GM21381 (cell line): ENCODE results near the gene GNS.
"Not testable (repeated sequence)": the region's sequence is repeated elsewhere in the genome, so short reads cannot be mapped to it uniquely, and the experiment has no call there.

Experiments used
- ATAC-seq: cut with Tn5 transposase; IDR thresholded peaks from one replicate; pipeline ENCODE4 v1.9.1; 2021; ENCODE audit warnings: mild to moderate bottlenecking, moderate library complexity; ENCODE audit not compliant: unreplicated experiment

Gene GNS

DNA sequence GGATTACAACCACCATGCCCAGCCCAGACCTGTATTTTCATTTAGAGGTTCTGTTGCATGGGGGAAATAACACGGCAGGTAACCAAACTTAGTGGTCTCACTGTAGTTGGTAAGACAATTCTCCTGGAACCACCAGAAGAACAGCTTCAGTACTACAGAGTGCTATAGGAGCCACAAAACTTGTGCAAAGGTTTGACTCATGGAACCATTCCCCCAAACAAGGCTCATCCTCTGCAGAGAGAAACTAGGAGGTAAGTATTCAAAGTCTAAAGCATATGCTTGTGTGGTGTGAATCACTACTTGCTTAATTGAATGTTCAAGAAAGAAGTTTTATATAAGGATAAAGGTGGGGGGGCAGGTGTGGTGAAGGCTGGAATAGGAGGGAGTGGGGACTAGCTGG, 58.7 kb downstream of the GNS start:
- ATAC-seq: no peak

DNA sequence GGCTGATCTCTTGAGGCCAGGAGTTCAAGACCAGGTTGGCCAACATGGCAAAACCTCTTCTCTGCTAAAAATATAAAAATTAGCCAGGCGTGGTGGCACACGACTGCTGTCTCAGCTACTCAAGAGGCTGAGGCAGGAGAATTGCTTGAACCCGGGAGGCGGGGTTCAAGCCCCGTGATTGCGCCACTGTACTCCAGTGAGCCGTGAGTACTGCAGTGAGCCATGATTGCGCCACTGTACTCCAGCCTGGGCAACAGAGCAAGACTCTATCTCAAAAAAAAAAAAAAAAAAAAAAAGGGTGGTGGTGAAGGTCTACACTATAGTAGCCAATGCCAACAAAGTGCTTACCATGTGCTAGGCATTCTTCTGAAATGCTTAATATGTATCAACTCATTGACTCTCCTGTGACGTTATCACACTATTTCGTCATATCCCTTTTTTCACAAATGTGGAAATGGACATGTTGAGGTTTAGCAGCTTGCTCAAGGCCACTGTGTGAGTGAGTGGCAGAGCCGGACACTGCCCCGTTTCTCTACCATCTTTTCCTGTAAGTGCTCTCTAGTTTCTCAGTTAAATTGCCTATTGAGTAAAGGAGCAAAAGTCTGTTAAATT, 59.6 kb downstream of the GNS start:
- no peak for ATAC-seq

DNA sequence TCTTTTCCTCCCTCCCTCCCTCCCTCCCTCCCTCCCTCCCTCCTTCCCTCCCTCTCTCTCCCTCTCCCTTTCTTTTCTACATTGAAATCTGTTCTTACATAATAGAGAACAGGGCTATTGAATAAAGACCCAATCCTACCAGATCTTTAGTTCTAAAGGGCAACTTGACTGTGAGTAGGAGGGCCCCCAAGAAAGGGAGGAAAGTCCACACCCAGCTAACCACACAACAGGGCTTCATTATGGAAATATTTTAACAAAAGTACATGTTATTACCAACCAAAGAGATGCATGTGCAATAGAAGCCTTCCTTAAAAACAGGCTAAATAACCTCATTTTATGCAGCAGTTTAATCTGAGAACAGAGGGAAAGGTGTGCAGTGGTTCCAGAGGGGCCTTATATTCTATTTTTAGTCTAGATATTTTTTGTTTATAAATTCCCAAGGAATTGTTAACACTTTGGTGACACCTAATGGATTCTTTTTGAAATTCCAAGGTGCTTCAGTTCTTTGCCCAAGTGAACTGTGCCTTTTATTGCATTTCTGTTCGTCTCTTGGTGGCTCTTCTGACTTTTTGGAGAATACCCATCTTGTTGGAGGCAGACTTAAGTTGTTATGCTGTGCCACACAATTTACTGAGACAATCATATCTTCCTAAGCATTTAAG, 63.0 kb downstream of the GNS start:
- ATAC-seq: no peak

DNA sequence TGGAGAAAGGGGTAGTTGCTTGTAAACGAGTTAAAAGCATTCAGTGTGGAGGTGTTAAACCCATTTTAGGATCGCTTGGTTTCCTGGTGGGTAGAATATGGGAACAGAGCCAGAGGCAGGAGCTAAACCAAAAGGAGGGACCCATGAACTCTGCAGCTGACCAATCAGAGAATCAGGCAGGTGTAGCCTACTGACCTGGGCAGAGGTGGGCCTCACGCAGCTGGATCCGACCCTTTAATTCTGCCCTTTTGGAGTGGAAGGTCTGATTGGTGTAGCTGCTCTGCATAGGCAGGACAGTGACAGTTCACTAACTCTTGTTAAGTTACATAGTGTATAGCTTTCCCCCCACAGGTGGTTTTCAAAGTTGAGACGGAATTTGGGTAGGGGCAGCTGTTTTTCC, 63.7 kb downstream of the GNS start:
- no peak for ATAC-seq

DNA sequence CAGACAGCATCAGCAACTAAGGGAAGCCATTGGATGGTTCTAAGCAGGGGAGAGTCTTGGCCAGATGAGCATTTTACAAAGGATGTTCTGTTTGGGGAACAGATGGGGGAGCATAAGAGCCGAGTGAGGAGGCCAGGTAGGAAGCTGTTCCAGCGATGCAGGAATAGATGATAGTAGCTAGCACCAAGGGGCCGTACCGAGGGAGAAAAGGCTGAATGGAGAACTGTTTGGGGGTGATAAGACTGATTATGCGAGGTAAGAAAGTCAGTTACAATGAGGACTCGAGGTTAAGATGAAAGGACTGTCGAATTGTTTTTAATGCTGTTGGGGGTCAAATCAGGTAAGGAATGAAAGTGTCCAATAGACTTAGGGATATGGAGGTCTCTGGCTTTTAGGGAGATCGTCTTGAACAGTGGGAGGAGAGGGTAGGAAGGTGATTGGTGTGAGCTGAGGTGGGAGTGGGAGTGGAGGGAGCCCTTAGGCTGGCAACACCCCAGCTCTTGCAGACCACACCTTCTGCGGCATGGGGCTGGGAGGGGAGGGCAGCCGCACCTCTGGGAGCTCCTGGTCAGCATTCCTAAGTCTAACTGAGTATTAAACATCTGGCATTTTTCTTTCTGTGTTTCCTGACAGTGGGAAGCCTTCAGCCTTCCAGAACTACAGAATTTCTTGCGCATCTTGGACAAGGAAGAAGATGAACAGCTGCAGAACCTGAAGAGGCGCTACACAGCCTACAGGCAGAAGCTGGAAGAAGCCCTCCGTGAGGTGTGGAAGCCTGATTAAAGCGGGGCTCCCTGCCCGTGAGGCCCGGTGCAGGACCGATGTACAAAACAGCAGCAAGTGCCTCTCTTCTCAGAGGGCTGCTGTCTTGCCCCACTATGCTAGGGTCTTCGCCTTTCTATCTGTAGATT, 64.8 kb downstream of the GNS start:
- no peak for ATAC-seq

DNA sequence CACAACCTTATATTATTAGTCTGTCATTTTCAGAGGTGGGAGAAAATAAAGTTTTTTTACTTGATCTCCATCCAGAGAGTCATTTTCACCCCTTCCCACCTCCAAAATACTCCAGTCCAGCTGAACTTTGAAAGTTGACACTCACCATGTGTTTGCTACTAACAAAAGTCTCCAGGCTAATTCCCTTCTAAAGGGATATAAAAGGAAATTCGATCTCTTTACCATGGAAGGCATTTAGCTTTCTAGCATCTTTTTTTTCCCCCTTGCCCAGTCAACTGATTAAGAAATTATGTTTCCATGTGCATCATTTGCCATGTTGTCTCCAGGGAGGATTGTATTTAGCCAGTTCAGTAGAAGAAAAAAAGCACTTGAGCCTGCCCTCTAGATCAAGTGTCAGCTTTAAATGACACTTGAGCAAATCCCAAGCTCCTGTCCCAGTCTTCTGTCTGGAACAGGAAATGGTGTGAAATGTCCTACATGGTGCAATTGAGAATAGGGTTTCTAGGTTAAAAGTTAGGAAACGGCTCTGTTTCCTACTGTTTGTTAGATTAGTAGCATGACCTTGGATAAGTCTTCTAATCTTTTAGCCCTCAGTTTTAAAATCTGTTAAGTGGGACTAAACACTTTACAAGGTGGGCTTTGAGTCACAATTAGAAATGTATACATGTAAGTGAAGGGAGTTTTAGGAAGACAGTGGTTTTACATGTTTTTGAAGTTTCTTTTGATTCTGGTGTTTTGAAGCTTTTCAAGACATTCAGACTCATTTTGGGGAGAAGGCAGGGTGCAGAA, 67.2 kb downstream of the GNS start:
- no peak for ATAC-seq

DNA sequence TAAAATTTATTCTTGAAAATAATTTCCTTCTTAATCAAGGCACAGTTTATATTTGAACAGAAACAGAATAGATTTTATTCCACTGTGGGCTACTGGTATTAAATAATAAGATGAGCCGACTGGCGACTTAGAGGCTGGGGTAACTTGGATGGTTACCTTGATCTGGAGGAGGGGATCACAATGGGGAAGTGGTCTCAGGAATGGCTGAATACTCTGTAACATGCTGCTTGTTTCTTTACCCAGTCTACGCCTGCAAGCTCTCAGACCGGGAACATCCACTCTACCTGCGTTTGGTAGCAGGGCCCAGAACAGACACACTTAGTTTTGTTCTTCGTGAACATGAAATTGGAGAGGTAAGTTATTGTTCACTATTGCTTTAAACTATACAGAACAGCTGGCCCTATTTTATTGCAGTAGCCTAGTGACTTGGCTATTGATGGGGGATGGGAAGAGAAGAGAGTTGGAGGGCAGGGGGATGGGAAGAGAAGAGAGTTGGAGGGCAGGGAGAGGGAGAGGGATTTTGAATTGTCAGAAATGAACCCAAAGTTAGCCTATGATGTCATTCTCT, 67.9 kb downstream of the GNS start:
- no peak for ATAC-seq

DNA sequence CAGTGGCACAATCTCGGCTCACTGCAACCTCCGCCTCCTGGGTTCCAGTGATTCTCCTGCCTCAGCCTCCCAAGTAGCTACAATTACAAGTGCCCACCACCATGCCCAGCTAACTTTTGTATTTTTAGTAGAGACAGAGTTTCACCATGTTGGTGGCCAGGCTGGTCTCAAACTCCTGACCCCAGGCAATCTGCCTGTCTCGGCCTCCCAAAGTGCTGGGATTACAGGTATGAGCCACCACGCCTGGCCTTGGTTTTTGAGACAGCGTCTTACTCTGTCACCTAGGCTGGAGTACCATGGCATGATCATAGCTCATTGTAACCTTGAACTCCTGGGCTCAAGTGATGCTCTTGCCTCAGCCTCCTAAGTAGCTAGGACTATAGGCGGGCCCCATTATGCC, 69.0 kb downstream of the GNS start:
- not testable (repeated sequence) for ATAC-seq

DNA sequence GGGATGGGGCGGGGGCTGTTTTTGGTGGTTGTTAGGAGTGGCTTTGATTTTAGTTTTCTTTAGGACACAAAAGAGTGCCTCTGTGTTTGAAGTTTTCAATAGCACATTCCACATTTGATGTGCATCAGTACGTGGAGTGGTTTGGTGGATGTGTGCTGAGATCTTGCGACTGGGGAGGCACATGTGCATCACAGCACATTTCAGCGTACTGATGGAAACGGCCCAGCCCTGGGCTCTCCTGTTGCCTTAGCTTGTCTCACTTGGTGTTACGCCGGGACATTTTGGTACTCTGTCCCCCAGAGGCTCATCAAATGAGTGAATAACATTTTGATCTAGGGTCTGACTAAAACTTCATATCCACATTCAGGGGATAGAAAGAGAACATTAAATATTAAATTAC, 70.5 kb downstream of the GNS start:
- ATAC-seq: no peak

DNA sequence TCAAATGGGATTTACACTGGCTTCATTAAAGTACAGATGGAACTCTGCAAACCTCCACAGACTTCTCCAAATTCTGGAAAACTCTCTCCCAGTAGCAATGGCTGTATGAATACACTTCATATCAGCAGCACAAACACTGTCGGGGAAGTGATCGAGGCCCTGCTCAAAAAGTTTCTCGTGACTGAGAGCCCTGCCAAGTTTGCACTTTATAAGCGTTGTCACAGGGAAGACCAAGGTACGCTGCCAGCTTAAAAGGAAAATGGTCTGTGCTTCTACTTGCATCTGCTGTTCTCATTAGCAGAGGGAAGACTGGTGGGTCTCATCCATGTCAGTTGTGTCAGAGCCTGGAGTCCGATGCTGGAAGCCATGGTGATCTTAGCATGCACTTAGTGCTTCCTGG, 71.0 kb downstream of the GNS start:
- no peak for ATAC-seq

DNA sequence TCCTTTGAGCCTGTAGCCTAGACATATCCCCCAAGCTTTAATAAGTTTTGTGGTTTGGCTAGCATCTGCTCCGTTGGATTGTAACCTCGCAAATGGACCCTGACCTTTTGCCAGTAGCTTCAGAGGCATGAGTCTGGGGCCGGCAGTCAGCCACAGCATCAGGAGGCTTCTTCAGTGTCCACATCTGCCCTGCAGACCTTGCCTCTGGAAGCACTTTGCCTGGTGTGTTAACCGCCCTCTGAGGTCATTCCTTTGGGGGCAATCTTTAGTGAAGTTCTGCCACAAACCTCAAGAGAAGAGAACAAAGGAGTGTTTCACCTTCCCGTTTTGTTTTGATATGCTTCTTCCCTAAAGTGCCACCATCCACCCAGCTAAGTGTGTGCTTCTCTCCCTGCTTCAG, 71.4 kb downstream of the GNS start:
- no peak for ATAC-seq

DNA sequence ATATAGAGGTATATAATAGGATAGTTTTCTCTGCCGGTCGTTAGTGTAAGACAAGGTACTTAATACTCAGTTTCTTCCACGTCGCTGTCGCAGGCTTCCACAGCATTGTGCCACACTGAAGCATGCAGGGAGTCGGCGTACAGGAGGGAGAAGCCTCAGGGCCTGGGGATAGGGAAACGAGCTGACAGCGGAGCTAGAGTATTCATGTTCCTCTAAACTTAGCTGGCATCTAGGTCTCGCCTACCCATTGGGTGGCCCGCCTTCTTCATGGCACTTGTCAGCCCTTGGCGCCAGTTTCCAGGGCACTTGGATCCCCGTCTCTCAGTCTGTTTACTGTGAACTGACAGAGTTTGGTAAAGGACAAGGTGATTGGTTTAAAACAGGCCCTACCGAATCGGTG, 73.6 kb downstream of the GNS start:
- ATAC-seq: no peak

DNA sequence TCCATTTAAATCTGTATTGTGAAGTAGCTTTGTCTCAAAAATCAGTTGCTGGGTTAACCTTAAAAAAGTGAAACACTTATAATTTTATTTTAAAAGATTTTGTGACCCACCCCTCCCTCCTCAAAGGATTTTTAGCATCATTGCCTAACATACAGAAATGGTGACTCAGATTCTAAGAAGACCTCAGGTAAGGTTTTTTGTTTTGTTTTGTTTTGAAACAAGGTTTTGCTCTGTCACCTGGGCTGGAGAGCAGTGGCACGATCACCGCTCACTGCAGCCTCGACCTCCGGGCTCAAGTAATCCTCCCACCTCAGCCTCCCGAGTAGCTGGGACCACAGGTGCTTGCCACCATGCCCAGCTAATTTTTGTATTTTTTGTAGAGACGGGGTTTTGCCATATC, 74.2 kb downstream of the GNS start:
- ATAC-seq: no peak

DNA sequence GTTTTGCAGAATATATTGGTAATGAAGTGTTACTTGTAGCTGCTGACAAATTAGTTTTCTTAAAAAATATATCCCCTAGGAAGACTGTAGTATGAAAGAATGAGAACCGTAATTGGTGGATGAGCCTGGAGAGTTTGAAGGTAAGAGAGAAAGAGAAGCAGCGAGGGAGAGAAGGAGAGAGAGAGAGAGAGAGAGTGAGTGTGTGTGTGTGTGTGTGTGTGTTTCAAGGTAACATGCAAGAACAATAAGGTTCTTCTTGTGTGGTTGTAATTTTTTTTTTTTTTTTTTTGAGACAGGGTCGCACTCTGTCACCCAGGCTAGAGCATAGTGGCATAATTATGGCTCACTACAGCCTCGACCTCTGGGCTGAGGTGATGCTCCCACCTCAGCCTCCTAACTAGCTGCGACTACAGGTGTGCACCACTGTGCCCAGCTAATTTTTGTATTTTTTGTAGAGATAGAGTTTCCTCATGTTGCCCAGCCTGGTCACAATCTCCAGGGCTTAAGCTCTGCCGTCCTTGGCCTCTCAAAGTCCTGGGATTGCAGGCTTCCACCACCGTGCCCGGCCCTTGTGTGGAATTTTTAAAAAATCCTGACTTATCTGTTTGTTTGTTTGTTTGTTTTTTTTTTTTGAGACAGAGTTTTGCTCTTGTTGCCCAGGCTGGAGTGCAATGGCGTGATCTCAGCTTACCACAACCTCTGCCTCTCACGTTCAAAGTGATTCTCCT, 75.2 kb downstream of the GNS start:
- no peak for ATAC-seq

DNA sequence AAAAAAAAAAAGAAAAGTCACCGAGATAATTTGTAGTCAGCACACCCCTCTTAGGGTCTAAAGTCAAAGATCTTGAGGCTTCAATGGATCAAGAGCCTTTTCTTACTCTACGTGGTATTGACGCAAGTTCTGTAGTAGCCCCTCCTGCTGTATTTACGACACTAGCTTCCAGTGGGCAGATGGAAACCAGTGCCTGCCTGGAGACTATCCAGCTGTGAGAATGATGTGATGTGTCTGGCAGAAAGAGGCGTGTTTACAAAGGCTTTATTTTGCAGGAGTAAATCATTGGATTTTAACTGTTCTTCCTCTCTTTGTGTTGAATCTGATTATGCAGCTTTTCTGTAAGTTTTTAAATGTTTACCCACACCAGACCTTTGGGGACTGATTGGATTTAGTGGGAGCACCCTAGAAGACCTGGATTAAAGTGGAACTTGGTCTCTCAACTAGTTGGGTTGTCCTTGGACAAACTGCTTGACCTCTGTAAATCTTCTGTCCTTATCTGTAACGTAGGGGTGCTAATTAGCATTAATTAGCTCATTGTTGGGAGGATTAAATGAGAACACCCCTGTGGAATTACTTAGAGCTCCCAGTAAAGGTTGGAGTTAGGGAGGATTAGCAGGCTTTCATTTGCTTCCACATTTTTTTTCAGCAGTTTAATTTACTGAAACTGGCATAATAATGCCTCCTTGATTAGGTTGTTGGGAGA, 76.5 kb downstream of the GNS start:
- no peak for ATAC-seq

DNA sequence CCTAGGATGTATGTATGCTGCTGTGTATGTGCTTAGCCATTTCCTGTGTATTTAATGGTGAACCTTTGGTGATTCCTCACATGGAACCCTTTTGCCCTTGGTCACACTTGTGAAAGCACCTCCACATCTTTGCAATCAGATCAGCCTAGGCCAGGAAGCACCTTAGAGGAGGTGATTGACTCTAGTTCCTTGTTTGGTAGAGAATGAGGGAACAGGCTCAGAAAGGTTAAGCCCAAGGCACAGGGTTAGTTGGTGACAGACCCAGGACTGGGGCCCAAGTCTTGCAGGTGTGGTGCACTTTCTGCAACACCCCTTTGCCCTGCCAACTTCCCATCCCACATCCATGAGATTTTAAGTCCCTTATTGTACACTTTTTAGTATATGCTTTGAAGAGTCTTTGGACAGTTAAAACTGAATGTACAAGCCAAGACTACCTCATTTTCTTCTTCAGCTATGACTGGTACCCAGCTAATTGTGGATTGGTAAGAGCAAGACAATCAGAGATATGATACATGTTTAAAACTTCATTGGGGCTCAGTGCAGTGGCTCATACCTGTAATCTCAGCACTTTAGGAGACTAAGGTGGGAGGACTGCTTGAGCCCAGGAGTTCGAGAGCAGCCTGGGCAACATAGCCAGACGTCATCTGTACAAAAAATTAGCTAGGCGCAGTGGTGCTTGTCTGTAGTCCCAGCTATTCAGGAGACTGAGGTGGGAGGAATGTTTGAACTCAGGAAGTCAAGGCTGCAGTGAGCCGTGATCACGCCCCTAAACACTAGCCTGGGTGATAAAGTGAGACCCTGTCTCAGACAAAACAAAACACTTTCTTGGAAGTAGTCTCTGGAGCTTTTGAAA, 77.8 kb downstream of the GNS start:
- ATAC-seq: peak; percentile 34

DNA sequence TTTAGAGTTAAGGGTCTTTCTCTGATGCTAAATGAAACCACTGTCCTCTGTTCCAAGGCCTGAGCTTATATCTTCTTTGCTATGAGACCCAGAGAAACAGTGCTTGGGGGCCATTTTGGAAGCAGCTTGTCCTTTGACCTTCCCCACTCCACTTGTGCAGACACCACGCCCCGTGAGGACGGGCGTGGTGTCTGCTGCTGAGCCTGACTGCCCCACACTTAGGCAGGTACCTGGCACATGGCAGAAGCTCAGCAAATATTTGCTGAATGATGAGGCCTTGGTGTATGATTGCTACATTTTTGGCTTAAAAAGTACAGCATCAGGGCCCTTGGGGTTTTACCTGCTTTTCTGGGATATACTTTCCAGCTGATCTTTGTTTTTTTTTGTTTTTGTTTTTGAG, 79.0 kb downstream of the GNS start:
- ATAC-seq: no peak

DNA sequence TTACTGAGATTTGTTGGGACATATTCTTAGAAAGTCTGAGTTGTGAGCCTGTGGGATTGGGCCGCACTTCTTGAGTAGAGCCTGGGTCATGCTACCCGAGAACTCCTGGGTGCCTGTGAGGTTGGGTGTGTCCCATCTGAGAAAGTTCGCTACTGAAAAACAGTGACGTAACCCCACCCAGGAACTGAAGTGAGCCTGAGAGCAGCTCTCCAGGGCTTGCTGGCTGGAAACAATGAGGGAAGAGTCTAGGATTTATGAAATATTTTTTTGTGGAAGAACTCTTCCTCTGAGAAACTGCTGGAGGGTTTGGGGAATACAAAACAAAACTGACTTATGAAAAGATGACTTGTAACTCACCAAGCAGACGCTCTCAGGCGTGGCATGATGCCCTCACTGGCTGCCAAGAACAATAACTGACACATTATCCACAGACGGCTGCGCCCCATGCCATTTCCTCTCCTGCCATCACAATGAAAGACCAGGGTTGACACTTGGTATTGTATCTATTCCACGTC, 79.7 kb downstream of the GNS start:
- no peak for ATAC-seq

DNA sequence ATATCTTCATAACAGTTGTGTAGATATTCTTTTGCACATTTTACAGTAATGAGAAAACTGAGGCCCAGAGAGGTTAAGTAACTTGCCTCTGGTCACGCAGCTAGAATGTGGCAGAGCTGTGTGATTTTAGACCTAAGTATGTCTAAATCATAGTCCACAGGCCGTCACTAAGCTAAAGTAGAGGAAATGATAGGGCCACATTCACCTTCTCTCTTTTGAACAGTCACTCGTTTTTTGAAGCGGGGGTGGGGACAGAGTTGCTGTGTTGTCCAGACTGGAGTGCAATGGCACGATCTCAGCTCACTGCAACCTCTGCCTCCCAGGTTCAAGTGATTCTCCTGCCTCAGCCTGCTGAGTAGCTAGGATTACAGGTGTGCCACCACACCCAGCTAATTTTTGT, 80.4 kb downstream of the GNS start:
- no peak for ATAC-seq
